HEK293T (cell line): ENCODE results near the gene WFS1.

Experiments
- CTBP1 ChIP-seq: fragments of 450-650 bp; IDR thresholded peaks from 2 replicates; pipeline ENCODE4 v1.6.1; 2016; ENCODE audit warnings: borderline replicate concordance
- SP1 ChIP-seq: fragments of 450-650 bp; IDR thresholded peaks from 2 replicates; pipeline ENCODE4 v1.6.1; 2017

GRCh38 chr4:6258741-6259140 lies 10.9 kb upstream of the WFS1 start:
- TF ChIP-seq SP1, result no peak
- TF ChIP-seq CTBP1, result no peak
